ENCODE measurements around the gene SGCD.
A peak's percentile ranks its signal among the peaks of the same experiment; 100 is the strongest.

SGCD gene

GRCh38 chr5:156779436-156779835 lies 452.5 kb downstream of the SGCD start:
- FAIRE-seq (no peak), DNase-seq (ENCODE audit: insufficient read length, low spot score) (no peak)
- TF ChIP-seq PAX5 (IDR thresholded peaks at IDR 0.05; ENCODE audit: insufficient read depth, low read length, severe bottlenecking) (no peak), TAF1 (IDR thresholded peaks at IDR 0.05; ENCODE audit: low read depth, low read length) (no peak), POU2F2 (IDR thresholded peaks at IDR 0.05; ENCODE audit: low read depth, low read length) (no peak), POLR2A (IDR thresholded peaks at IDR 0.05; ENCODE audit: low read depth, low read length) (no peak), POLR2AphosphoS5 (IDR thresholded peaks at IDR 0.05; ENCODE audit: low read depth, low read length) (no peak), SPI1 (IDR thresholded peaks at IDR 0.05; ENCODE audit: low read depth, low read length) (no peak)

GRCh38 chr5:156783092-156783491 lies 456.1 kb downstream of the SGCD start:
- DNase-seq (ENCODE audit: insufficient read length, low spot score) = no peak
- peak; percentile 5 for FAIRE-seq
- TF ChIP-seq POLR2A (IDR thresholded peaks at IDR 0.05; ENCODE audit: low read depth, low read length) (no peak), PAX5 (IDR thresholded peaks at IDR 0.05; ENCODE audit: insufficient read depth, low read length, severe bottlenecking) (no peak), POLR2AphosphoS5 (IDR thresholded peaks at IDR 0.05; ENCODE audit: low read depth, low read length) (no peak), POU2F2 (IDR thresholded peaks at IDR 0.05; ENCODE audit: low read depth, low read length) (no peak), SPI1 (IDR thresholded peaks at IDR 0.05; ENCODE audit: low read depth, low read length) (no peak), TAF1 (IDR thresholded peaks at IDR 0.05; ENCODE audit: low read depth, low read length) (no peak)

- no peak for FAIRE-seq
- DNase-seq (ENCODE audit: insufficient read length, low spot score) = no peak
- no peak for TF ChIP-seq PAX5 (IDR thresholded peaks at IDR 0.05; ENCODE audit: insufficient read depth, low read length, severe bottlenecking)
- TF ChIP-seq SPI1 (IDR thresholded peaks at IDR 0.05; ENCODE audit: low read depth, low read length) = no peak
- TF ChIP-seq POU2F2 (IDR thresholded peaks at IDR 0.05; ENCODE audit: low read depth, low read length) = no peak
- no peak for TF ChIP-seq TAF1 (IDR thresholded peaks at IDR 0.05; ENCODE audit: low read depth, low read length)
- no peak for TF ChIP-seq POLR2A (IDR thresholded peaks at IDR 0.05; ENCODE audit: low read depth, low read length)
- no peak for TF ChIP-seq POLR2AphosphoS5 (IDR thresholded peaks at IDR 0.05; ENCODE audit: low read depth, low read length)
Observed at GRCh38 chr5:156794687-156795086, 467.7 kb downstream of the SGCD start.

GRCh38 chr5:156798201-156798600 lies 471.2 kb downstream of the SGCD start:
- no peak for FAIRE-seq
- no peak for DNase-seq (ENCODE audit: insufficient read length, low spot score)

GRCh38 chr5:156799171-156799570 lies 472.2 kb downstream of the SGCD start:
- FAIRE-seq (no peak), DNase-seq (ENCODE audit: insufficient read length, low spot score) (no peak)
- no peak for TF ChIP-seq POLR2A (IDR thresholded peaks at IDR 0.05; ENCODE audit: low read depth, low read length)
- no peak for TF ChIP-seq TAF1 (IDR thresholded peaks at IDR 0.05; ENCODE audit: low read depth, low read length)
- TF ChIP-seq POLR2AphosphoS5 (IDR thresholded peaks at IDR 0.05; ENCODE audit: low read depth, low read length) = no peak
- TF ChIP-seq PAX5 (IDR thresholded peaks at IDR 0.05; ENCODE audit: insufficient read depth, low read length, severe bottlenecking) = no peak
- no peak for TF ChIP-seq SPI1 (IDR thresholded peaks at IDR 0.05; ENCODE audit: low read depth, low read length)
- no peak for TF ChIP-seq POU2F2 (IDR thresholded peaks at IDR 0.05; ENCODE audit: low read depth, low read length)

More at GRCh38 chr5:156798201-156798600, 471.2 kb downstream of the SGCD start:
- TF ChIP-seq POU2F2 (IDR thresholded peaks at IDR 0.05; ENCODE audit: low read depth, low read length) (no peak), TAF1 (IDR thresholded peaks at IDR 0.05; ENCODE audit: low read depth, low read length) (no peak), SPI1 (IDR thresholded peaks at IDR 0.05; ENCODE audit: low read depth, low read length) (no peak), POLR2A (IDR thresholded peaks at IDR 0.05; ENCODE audit: low read depth, low read length) (no peak), PAX5 (IDR thresholded peaks at IDR 0.05; ENCODE audit: insufficient read depth, low read length, severe bottlenecking) (no peak), POLR2AphosphoS5 (IDR thresholded peaks at IDR 0.05; ENCODE audit: low read depth, low read length) (no peak)

- DNase-seq (ENCODE audit: insufficient read length, low spot score) = no peak
- FAIRE-seq = no peak
- TF ChIP-seq POU2F2 (IDR thresholded peaks at IDR 0.05; ENCODE audit: low read depth, low read length) (no peak), POLR2A (IDR thresholded peaks at IDR 0.05; ENCODE audit: low read depth, low read length) (no peak), SPI1 (IDR thresholded peaks at IDR 0.05; ENCODE audit: low read depth, low read length) (no peak), TAF1 (IDR thresholded peaks at IDR 0.05; ENCODE audit: low read depth, low read length) (no peak), PAX5 (IDR thresholded peaks at IDR 0.05; ENCODE audit: insufficient read depth, low read length, severe bottlenecking) (no peak), POLR2AphosphoS5 (IDR thresholded peaks at IDR 0.05; ENCODE audit: low read depth, low read length) (no peak)
Observed at GRCh38 chr5:156800929-156801328, 474.0 kb downstream of the SGCD start.

GRCh38 chr5:156802501-156802900 lies 475.5 kb downstream of the SGCD start:
- TF ChIP-seq POU2F2 (IDR thresholded peaks at IDR 0.05; ENCODE audit: low read depth, low read length) = no peak
- TF ChIP-seq PAX5 (IDR thresholded peaks at IDR 0.05; ENCODE audit: insufficient read depth, low read length, severe bottlenecking) = no peak
- TF ChIP-seq POLR2A (IDR thresholded peaks at IDR 0.05; ENCODE audit: low read depth, low read length) = no peak
- no peak for TF ChIP-seq POLR2AphosphoS5 (IDR thresholded peaks at IDR 0.05; ENCODE audit: low read depth, low read length)
- TF ChIP-seq TAF1 (IDR thresholded peaks at IDR 0.05; ENCODE audit: low read depth, low read length) = no peak
- no peak for TF ChIP-seq SPI1 (IDR thresholded peaks at IDR 0.05; ENCODE audit: low read depth, low read length)
- FAIRE-seq (no peak), DNase-seq (ENCODE audit: insufficient read length, low spot score) (no peak)

GRCh38 chr5:156803404-156803803 lies 476.4 kb downstream of the SGCD start:
- FAIRE-seq (no peak), DNase-seq (ENCODE audit: insufficient read length, low spot score) (no peak)
- TF ChIP-seq POU2F2 (IDR thresholded peaks at IDR 0.05; ENCODE audit: low read depth, low read length) (no peak), TAF1 (IDR thresholded peaks at IDR 0.05; ENCODE audit: low read depth, low read length) (no peak), PAX5 (IDR thresholded peaks at IDR 0.05; ENCODE audit: insufficient read depth, low read length, severe bottlenecking) (no peak), POLR2AphosphoS5 (IDR thresholded peaks at IDR 0.05; ENCODE audit: low read depth, low read length) (no peak), SPI1 (IDR thresholded peaks at IDR 0.05; ENCODE audit: low read depth, low read length) (no peak), POLR2A (IDR thresholded peaks at IDR 0.05; ENCODE audit: low read depth, low read length) (no peak)

- TF ChIP-seq POLR2A (IDR thresholded peaks at IDR 0.05; ENCODE audit: low read depth, low read length) (no peak), PAX5 (IDR thresholded peaks at IDR 0.05; ENCODE audit: insufficient read depth, low read length, severe bottlenecking) (no peak), POLR2AphosphoS5 (IDR thresholded peaks at IDR 0.05; ENCODE audit: low read depth, low read length) (no peak), SPI1 (IDR thresholded peaks at IDR 0.05; ENCODE audit: low read depth, low read length) (no peak), TAF1 (IDR thresholded peaks at IDR 0.05; ENCODE audit: low read depth, low read length) (no peak), POU2F2 (IDR thresholded peaks at IDR 0.05; ENCODE audit: low read depth, low read length) (no peak)
- FAIRE-seq = no peak
- DNase-seq (ENCODE audit: insufficient read length, low spot score) = no peak
Observed at GRCh38 chr5:156812959-156813358, 486.0 kb downstream of the SGCD start.

All from GM12891 (cell line).